Endothelial cell of umbilical vein (primary cell): ENCODE results near the gene NCOA5.
"Not testable (repeated sequence)": the region's sequence is repeated elsewhere in the genome, so short reads cannot be mapped to it uniquely, and the experiment has no call there.

Source experiments
- JUN ChIP-seq: IDR thresholded peaks from 2 replicates; pipeline ENCODE4 v1.6.1; 2011; ENCODE audit warnings: borderline replicate concordance, low read depth; ENCODE audit not compliant: insufficient read length, insufficient read depth
- POLR2A ChIP-seq: IDR thresholded peaks from 2 replicates; pipeline ENCODE4 v1.6.1; 2012; ENCODE audit warnings: low read depth, mild to moderate bottlenecking, control low read depth, low read length
- TF ChIP-seq, protein P1 (sequence below), 2 donors: IDR thresholded peaks; 1 replicate in 1 of 2; 2 replicates in 1 of 2; pipeline ENCODE4 v1.5.1; 2011; ENCODE audit warnings: low read length in 2 of 2, mild to moderate bottlenecking in 2 of 2, moderate library complexity in 2 of 2, control low read depth in 1 of 2, inconsistent platforms in 1 of 2, low read depth in 1 of 2; ENCODE audit not compliant: insufficient read depth in 1 of 2; ENCODE audit errors: extremely low read depth in 1 of 2

DNA sequence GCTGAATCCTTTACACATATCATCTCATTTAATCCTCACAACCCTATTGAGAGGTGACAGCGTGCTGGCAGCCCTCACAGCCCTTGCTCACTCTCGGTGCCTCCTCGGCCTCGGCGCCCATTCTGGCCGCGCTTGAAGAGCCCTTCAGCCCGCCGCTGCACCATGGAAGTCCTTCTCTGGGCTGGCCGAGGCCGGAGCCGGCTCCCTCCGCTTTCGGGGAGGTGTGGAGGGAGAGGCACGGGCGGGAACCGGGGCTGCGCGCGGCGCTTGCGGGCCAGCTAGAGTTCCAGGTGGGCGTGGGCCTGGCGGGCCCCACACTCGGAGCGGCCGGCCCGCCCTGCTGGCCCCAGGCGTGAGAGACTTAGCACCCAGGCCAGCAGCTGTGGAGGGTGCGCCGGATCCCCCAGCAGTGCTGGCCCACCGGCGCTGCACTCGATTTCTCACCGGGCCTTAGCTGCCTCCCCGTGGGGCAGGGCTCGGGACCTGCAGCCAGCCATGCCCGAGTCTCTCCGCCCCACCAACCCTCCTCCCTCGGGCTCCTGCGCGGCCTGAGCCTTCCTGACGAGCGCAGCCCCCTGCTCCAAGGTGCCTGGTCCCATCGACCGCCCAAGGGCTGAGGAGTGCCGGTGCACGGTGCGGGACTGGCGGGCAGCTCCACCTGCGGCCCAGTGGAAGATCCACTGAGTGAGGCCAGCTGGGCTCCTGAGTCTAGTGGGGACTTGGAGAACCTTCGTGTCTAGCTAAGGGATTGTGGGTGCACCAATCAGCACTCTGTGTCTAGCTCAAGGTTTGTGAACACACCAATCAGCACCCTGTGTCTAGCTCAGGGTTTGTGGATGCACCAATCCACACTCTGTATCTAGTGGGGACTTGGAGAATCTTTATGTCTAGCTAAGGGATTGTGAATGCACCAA, 2.1 kb upstream of the NCOA5 start:
- TF ChIP-seq, protein P1, sequence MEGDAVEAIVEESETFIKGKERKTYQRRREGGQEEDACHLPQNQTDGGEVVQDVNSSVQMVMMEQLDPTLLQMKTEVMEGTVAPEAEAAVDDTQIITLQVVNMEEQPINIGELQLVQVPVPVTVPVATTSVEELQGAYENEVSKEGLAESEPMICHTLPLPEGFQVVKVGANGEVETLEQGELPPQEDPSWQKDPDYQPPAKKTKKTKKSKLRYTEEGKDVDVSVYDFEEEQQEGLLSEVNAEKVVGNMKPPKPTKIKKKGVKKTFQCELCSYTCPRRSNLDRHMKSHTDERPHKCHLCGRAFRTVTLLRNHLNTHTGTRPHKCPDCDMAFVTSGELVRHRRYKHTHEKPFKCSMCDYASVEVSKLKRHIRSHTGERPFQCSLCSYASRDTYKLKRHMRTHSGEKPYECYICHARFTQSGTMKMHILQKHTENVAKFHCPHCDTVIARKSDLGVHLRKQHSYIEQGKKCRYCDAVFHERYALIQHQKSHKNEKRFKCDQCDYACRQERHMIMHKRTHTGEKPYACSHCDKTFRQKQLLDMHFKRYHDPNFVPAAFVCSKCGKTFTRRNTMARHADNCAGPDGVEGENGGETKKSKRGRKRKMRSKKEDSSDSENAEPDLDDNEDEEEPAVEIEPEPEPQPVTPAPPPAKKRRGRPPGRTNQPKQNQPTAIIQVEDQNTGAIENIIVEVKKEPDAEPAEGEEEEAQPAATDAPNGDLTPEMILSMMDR (IDR thresholded peaks at IDR 0.05; ENCODE audit: extremely low read depth in 1 of 2, insufficient read depth in 1 of 2, low read depth in 1 of 2, low read length in 2 of 2): not testable (repeated sequence)
- not testable (repeated sequence) for TF ChIP-seq JUN, POLR2A
